Mucosa of rectum (tissue), 2 donors: ENCODE data around the gene ASCC3.
"Not testable (repeated sequence)": the region's sequence is repeated elsewhere in the genome, so short reads cannot be mapped to it uniquely, and the experiment has no call there.

Experiments
- H3K27ac ChIP-seq, 2 donors: one replicate each; pipeline ENCODE4 v1.7.0; 2013; ENCODE audit warnings: inconsistent platforms in 2 of 2, low read depth in 2 of 2, low read length in 2 of 2
- H3K27me3 ChIP-seq, 2 donors: one replicate each; pipeline ENCODE4 v1.7.0; 2013; ENCODE audit warnings: low read length in 2 of 2; ENCODE audit not compliant: control insufficient read depth in 2 of 2, insufficient read depth in 2 of 2
- H3K36me3 ChIP-seq, 2 donors: one replicate each; pipeline ENCODE4 v1.7.0; 2013; ENCODE audit warnings: low read length in 2 of 2; ENCODE audit not compliant: control insufficient read depth in 2 of 2, insufficient read depth in 2 of 2
- H3K4me1 ChIP-seq, 2 donors: one replicate each; pipeline ENCODE4 v1.7.0; 2013; ENCODE audit warnings: low read length in 2 of 2, mild to moderate bottlenecking in 1 of 2; ENCODE audit not compliant: control insufficient read depth in 2 of 2, insufficient read depth in 2 of 2
- H3K4me3 ChIP-seq, 2 donors: one replicate each; pipeline ENCODE4 v1.7.0; 2013; ENCODE audit warnings: low read length in 2 of 2
- H3K9ac ChIP-seq, 2 donors: one replicate each; pipeline ENCODE4 v1.7.0; 2013; ENCODE audit warnings: low read length in 2 of 2, low read depth in 1 of 2, mild to moderate bottlenecking in 1 of 2
- H3K9me3 ChIP-seq, 2 donors: one replicate each; pipeline ENCODE4 v1.7.0; 2013; ENCODE audit warnings: low read length in 2 of 2; ENCODE audit not compliant: control insufficient read depth in 2 of 2
- donor health status: healthy.
- donor health status: Normal muscosa, but diverticular disease.

The ASCC3 gene

DNA sequence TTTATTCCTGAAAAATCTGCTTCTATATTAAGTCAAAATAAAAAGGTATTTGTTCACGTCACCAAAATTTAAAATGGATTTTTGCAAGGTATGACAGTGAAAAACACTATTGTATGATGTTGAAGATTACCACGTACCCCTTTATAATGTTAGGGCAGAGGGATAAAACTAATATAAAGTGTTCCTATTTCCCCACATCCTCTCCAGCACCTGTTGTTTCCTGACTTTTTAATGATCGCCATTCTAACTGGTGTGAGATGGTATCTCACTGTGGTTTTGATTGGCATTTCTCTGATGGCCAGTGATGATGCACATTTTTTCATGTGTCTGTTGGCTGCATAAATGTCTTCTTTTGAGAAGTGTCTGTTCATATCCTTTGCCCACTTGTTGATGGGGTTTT lies 240.0 kb downstream of the ASCC3 start:
- H3K4me1 ChIP-seq, H3K27ac ChIP-seq, H3K27me3 ChIP-seq, H3K9me3 ChIP-seq, H3K4me3 ChIP-seq, H3K9ac ChIP-seq: not testable (repeated sequence)
- H3K36me3 ChIP-seq, result peaks cover 12 to 14% of the 10 kb centered on the region in 2 donors

DNA sequence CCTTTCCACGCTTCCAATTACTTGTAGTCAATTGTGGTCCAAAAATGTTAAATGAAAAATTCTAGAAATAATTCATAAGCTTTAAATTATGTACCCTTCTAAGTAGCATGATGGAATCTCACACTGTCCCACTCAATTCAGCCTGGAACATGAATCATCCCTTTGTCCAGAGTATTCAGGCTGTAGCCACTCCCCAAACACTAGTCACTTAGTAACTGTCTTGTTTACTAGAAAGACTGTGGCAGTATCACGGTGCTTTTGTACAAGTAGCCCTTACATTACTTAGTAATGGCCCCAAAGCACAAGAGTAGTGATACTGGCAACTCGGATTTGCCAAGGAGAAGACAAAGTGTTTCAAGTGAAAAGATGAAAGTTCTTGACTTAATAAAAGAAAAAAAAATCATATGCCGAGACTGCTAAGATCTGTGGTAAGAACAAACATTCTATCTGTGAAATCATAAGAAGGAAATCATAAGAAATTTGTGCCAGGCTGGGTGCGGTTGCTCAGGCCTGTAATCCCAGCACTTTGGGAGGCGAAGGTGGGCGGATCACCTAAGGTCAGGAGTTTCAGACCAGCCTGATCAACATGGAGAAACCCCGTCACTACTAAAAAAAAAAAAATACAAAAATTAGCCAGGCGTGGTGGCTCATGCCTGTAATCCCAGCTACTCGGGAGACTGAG lies 247.9 kb downstream of the ASCC3 start:
- H3K36me3 ChIP-seq, result peaks cover 3 to 6% of the 10 kb centered on the region in 2 donors
- H3K27me3 ChIP-seq, result no peaks in the 10 kb centered on the region
- H3K27ac ChIP-seq, result no peak overlapping the region
- no peaks in the 10 kb centered on the region for H3K4me1 ChIP-seq
- H3K9ac ChIP-seq, result no peak overlapping the region
- H3K4me3 ChIP-seq, result no peak overlapping the region
- no peaks in the 10 kb centered on the region for H3K9me3 ChIP-seq

DNA sequence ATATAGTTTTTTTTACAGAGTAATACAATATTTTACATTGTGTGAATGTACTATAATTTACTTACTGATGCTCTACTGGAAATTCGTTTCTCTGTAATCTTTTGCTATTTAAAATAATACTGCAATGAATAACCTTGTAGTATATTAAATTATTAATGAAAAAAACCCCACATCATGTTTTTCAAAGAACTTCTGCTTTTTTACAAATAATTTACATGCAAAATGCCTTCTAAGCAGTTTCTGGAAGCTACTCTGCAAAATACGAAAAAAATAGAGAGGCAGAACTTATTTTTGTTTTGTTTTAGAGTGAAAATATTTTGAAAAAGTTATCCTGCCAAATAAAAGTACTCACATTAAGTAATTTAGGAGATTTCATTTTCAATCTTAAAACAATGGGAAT lies 250.6 kb downstream of the ASCC3 start:
- Histone ChIP-seq H3K4me1 (no peaks in the 10 kb centered on the region), H3K9me3 (no peaks in the 10 kb centered on the region), H3K27me3 (no peaks in the 10 kb centered on the region), H3K36me3 (peaks cover 0 to 6% of the 10 kb centered on the region in 2 donors), H3K4me3 (no peak overlapping the region), H3K27ac (no peak overlapping the region), H3K9ac (no peak overlapping the region)

DNA sequence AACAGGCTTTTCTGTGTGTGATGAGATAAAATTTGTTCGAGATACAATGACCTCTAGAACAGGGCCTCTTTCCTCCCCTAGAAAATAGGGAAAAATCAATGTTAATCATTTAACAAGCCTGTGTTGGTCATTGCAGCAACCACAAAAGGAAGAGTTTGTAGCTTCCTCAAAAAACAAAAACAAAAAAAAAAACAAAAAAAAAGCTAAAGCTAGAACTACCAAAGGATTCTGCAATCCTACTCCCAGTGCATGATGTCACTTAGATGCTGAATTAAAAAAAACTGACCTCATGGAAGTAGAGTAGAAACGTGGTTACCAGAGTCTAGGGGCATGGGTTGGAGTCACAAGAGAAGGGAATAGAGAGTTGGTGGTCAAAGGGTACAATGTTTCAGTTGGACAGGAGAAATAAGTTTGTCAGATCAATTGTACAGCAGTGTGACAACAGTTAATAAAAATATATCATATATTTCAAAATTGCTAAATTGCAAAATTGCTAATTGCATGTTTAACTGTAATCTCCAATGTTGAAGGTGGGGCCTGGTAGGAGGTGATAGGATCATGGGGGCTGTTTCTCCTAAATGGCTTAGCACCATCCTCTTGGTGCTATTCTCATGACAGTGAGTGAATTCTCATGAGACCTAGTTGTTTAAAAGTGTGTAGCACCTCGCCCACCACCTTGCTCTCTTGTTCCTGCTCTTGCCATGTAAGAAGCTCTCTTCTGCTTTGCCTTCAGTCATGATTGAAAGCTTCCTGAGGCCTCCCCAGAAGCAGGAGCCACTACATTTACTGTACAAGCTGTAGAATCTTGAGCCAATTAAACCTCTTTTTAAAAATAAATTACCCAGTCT lies 253.0 kb downstream of the ASCC3 start:
- no peaks in the 10 kb centered on the region for H3K9me3 ChIP-seq
- H3K9ac ChIP-seq, result no peak overlapping the region
- H3K27ac ChIP-seq, result no peak overlapping the region
- H3K36me3 ChIP-seq, result peaks cover 0 to 8% of the 10 kb centered on the region in 2 donors
- H3K27me3 ChIP-seq, result no peaks in the 10 kb centered on the region
- H3K4me1 ChIP-seq, result no peaks in the 10 kb centered on the region
- H3K4me3 ChIP-seq, result no peak overlapping the region

DNA sequence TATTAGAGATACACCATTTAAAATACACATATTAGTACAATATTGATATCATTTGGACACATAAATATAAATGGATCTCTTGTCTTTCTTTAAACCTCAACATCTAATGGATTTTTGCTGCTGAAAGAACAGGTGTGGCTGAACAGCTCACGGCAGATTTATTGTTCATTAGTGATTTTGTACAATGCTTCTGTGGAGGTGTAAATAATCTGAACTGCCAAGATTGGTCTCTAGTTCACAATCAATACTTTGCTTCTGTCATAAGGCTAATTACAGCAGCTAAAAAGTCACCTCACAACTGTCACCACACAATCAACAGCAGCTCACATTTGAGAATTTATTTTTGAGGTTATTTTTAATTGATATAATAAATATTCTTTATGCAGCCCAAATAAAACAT lies 254.4 kb downstream of the ASCC3 start:
- Histone ChIP-seq H3K4me1 (no peaks in the 10 kb centered on the region), H3K27ac (no peak overlapping the region)

DNA sequence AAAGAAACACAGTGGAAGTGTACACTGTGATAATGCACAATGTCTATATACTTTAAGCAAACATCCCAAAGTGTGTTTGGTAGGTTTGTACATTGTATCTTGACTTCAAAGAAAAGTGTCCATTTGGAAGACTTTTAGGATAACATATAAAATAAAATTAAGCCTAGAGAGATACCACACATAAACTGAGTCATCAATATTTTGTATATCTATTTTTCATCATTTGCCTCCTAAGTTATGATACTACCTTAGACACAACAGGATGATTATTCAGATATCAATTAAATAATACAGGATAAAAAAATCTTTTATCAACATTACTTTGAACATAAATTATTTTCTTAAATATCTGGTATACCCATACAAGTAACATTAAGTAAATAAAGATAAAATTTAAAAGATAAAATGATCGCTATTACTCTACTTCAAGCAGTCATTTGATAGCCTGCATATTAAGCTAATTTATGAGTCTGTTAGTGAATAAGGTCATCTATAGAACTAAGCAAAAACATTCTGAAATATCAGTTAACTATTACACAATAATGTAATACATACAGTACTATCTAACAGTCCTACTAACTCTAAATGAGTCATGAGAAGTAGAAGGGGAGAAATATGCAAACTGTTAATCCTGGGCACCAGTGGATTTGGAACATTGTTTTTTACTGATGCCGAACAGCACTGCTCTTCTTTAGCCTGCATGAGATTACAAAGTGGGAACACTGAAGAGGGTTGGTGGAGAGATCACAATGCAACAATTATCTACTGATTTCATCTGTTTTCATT lies 258.0 kb downstream of the ASCC3 start:
- Histone ChIP-seq H3K27me3 (no peaks in the 10 kb centered on the region), H3K9ac (no peak overlapping the region), H3K4me1 (no peaks in the 10 kb centered on the region), H3K27ac (no peak overlapping the region), H3K9me3 (no peaks in the 10 kb centered on the region), H3K36me3 (peaks cover 3 to 8% of the 10 kb centered on the region in 2 donors), H3K4me3 (no peak overlapping the region)

More for the DNA sequence above, 254.4 kb downstream of the ASCC3 start:
- Histone ChIP-seq H3K9ac (no peak overlapping the region), H3K36me3 (peaks cover 3 to 8% of the 10 kb centered on the region in 2 donors), H3K9me3 (no peaks in the 10 kb centered on the region), H3K4me3 (no peak overlapping the region), H3K27me3 (no peaks in the 10 kb centered on the region)

DNA sequence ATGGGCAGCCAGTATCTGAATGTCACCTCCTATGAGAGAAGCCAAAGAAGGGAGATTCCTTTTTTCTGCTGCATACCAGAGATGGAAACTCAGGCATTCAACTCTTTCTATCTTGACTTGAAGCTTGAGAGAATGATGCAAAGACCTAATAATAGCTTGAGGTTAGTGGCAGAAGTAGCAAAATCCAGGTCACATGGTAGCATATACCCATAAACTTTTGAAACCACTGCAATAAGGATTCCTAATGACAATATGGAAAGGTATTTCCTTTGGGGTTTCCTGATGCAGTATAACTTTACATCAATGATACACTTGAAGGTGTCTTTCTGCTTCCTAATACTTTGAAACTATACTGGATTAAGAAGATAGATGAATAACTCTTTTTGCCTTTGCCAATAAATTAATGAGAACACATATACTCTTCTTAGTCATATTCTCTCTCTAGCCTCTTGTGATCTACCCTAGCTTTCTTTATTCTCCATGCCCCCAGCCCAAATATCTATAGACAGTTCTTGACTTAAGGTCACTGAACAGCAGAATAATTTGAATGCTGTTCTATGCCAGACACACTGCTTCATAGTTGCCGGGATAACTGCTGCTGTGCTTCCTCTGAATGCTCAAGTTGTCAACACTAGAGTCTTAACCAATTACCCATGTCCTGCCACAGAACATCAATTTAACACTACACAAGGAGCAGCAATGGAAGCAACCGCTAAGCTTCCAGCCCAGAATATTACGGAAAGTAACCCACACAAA lies 260.9 kb downstream of the ASCC3 start:
- no peak overlapping the region for H3K9ac ChIP-seq
- H3K27ac ChIP-seq, result no peak overlapping the region
- no peaks in the 10 kb centered on the region for H3K27me3 ChIP-seq
- H3K36me3 ChIP-seq, result peaks cover 0 to 3% of the 10 kb centered on the region in 2 donors
- H3K4me3 ChIP-seq, result no peak overlapping the region
- H3K9me3 ChIP-seq, result no peaks in the 10 kb centered on the region
- H3K4me1 ChIP-seq, result no peaks in the 10 kb centered on the region

DNA sequence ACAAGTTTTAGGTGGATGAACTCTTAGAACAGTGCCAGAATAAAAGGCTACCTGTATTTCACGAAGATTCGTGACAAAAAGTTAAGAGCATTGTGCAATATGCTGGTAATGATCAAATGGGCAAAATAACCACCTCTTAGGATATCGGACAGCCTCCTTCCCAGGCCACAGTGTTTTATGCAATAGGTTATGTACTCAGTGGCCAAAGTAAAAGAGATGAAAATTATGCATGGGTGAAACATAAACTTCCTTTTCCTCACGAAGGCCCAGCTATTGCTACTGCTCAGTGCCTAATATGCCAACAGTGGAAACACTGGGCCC lies 262.8 kb downstream of the ASCC3 start:
- H3K27me3 ChIP-seq, result no peaks in the 10 kb centered on the region
- no peak overlapping the region for H3K4me3 ChIP-seq
- H3K4me1 ChIP-seq, result no peaks in the 10 kb centered on the region
- no peak overlapping the region for H3K9ac ChIP-seq
- peaks cover 0 to 3% of the 10 kb centered on the region in 2 donors for H3K36me3 ChIP-seq
- no peaks in the 10 kb centered on the region for H3K9me3 ChIP-seq
- no peak overlapping the region for H3K27ac ChIP-seq

DNA sequence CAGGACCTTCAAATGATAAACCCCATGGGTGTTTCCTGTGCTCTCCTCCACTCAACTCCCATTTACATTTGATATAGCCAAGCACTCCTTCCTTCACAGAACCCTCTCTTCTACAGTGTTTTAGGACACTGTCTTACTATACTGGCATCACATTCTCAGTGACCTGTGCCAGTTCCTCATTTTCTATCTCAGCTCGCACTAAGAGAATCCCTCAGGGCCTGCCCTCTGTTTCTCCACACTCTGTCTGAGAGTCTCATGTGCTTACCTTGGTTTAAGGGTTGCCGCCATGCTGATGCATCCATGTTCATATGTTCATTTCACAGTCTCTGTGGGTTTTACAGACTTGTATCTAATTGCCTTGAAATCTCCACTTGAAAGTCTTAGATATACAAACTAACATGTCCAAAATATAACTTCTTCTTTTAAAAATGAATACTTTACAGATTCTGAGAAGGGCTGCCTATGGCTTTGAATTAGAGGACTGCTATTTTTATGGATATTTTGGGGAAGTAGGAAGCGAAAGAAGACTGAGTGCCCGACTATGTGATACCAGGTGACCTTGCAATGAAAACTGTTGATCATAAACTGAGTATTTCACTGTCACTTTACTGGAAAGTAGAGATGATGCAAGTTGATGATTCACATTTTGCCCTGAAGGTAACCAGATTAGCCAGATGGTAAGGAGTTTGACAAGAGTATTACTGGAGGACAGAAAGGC lies 263.3 kb downstream of the ASCC3 start:
- H3K27me3 ChIP-seq, result no peaks in the 10 kb centered on the region
- no peak overlapping the region for H3K27ac ChIP-seq
- no peaks in the 10 kb centered on the region for H3K4me1 ChIP-seq
- H3K9me3 ChIP-seq, result no peaks in the 10 kb centered on the region
- H3K9ac ChIP-seq, result no peak overlapping the region
- peaks cover 0 to 3% of the 10 kb centered on the region in 2 donors for H3K36me3 ChIP-seq
- no peak overlapping the region for H3K4me3 ChIP-seq
